Kidney (tissue), 22 donors: ENCODE results near the gene CEP164. TPM values are rescaled to one million over a fixed set of nuclear protein-coding genes. Genes with fewer than 3 reads are reported as not detected.
A peak's percentile ranks its signal among the peaks of the same experiment; 100 is the strongest.

Experiments used
- DNase-seq, 5 donors: peaks; one replicate each; pipeline ENCODE4 v3.0.0-alpha.2; 2013 to 2020
- FAIRE-seq: peaks from 2 replicates; lab custom pipeline; 2012; peaks lifted over from hg19 to GRCh38; lab: Jason Lieb, UNC
- H3K27ac ChIP-seq, 2 donors: one replicate each; pipeline ENCODE4 v1.7.0; 2013; ENCODE audit warnings: low read depth in 2 of 2, low read length in 2 of 2, inconsistent platforms in 1 of 2
- H3K27me3 ChIP-seq: one replicate; pipeline ENCODE4 v1.7.1; 2013; ENCODE audit warnings: low read length, inconsistent platforms; ENCODE audit not compliant: control insufficient read depth, insufficient read depth
- H3K36me3 ChIP-seq, 3 donors: one replicate each; pipeline versions ENCODE4 v1.7.0 to v1.7.1; 2013; ENCODE audit warnings: low read length in 3 of 3, control low read depth in 1 of 3, inconsistent platforms in 1 of 3; ENCODE audit not compliant: insufficient read depth in 3 of 3, control insufficient read depth in 2 of 3
- H3K4me1 ChIP-seq, 3 donors: one replicate each; pipeline versions ENCODE4 v1.7.0 to v1.7.1; 2013; ENCODE audit warnings: low read length in 3 of 3, inconsistent platforms in 1 of 3, low read depth in 1 of 3; ENCODE audit not compliant: control insufficient read depth in 2 of 3, insufficient read depth in 2 of 3
- H3K4me3 ChIP-seq, 3 donors: one replicate each; pipeline versions ENCODE4 v1.7.0 to v1.8.1; 2013; ENCODE audit warnings: low read length in 3 of 3, control low read depth in 1 of 3, inconsistent platforms in 1 of 3
- H3K9ac ChIP-seq, 3 donors: one replicate each; pipeline versions ENCODE4 v1.7.0 to v1.7.1; 2013; ENCODE audit warnings: low read length in 3 of 3, control low read depth in 1 of 3, inconsistent platforms in 1 of 3
- H3K9me3 ChIP-seq, 3 donors: one replicate each; pipeline versions ENCODE4 v1.7.0 to v1.7.1; 2013; ENCODE audit warnings: low read length in 3 of 3, control low read depth in 1 of 3, inconsistent platforms in 1 of 3; ENCODE audit not compliant: control insufficient read depth in 2 of 3, insufficient read depth in 1 of 3
- CTCF ChIP-seq: IDR thresholded peaks from 3 replicates; pipeline ENCODE4 v1.5.1; 2012; ENCODE audit warnings: mild to moderate bottlenecking, moderate library complexity, borderline replicate concordance; ENCODE audit not compliant: insufficient read depth; ENCODE audit errors: extremely low read depth
- intact Hi-C: fragments of 100-400 bp; cut with DNase I; formaldehyde crosslinking; loops from one replicate; pipeline ENCODE4 v1.11.1; 2022
- long read RNA-seq, 10 donors: library from polyadenylated mRNA in 1 of 10; unstranded in 1 of 10; transcript quantifications; one replicate each; pipeline ENCODE4 v2.0.0 and lab custom pipeline, GENCODE V29; 2021 to 2026
- polyA plus RNA-seq: library from polyadenylated mRNA; stranded (reverse); fragments of 350-450 nt; fragmentation: Illumina TruSeq; extraction: RNeasy Lipid Tissue Mini Kit (QIAGEN cat#74804); gene quantifications from one replicate; pipeline ENCODE4 v1.2.3, GENCODE V29; 2014; ENCODE audit warnings: low read depth, low replicate concordance; ENCODE audit not compliant: insufficient read depth
- total RNA-seq: library from RNA; stranded (reverse); fragmentation: NEBNext Ultra II Directional; extraction: Animal tissue kit (Norgen Biotek cat#: 25700); gene quantifications from one replicate; pipeline ENCODE4 v1.2.1, GENCODE V29; 2021
- donor health status: control.
- donor health status: control.
- donor health status: control.
- donor health status: control.
- donor health status: control.
- donor health status: DM: yes; HTN: yes; CAD: no.
- donor health status: Normal renal cell carcinoma (clear cell type).

CEP164 gene
- total RNA-seq = 30.7 TPM
- 7.9 TPM for polyA plus RNA-seq
- long read RNA-seq, donor 1, partial matches to known transcripts = 0 of 7 reads
- long read RNA-seq, donor 1, other reads (novel, unspliced or antisense) = 0 of 7 reads
- long read RNA-seq, donor 2, partial matches to known transcripts = 0 of 8 reads
- long read RNA-seq, donor 2, other reads (novel, unspliced or antisense) = 0 of 8 reads
- long read RNA-seq, donor 3, transcript CEP164-204 (5 exons, 585 nt) = major isoform, 7 of 12 reads
- long read RNA-seq, donor 3, partial matches to known transcripts = 0 of 12 reads
- long read RNA-seq, donor 3, other reads (novel, unspliced or antisense) = 0 of 12 reads
- long read RNA-seq, donor 4, partial matches to known transcripts = 0 of 5 reads
- long read RNA-seq, donor 4, other reads (novel, unspliced or antisense) = 0 of 5 reads
- long read RNA-seq, donor 5 = 0 reads
- long read RNA-seq, donor 6, partial matches to known transcripts = 0 of 2 reads
- long read RNA-seq, donor 6, other reads (novel, unspliced or antisense) = 0 of 2 reads
- long read RNA-seq, donor 7, partial matches to known transcripts = 5 of 26 reads
- long read RNA-seq, donor 7, other reads (novel, unspliced or antisense) = 10 of 26 reads
- long read RNA-seq, donor 8, partial matches to known transcripts = 10 of 15 reads
- long read RNA-seq, donor 8, other reads (novel, unspliced or antisense) = 0 of 15 reads
- long read RNA-seq, donor 9, partial matches to known transcripts = 0 of 1 reads
- long read RNA-seq, donor 9, other reads (novel, unspliced or antisense) = 0 of 1 reads
- long read RNA-seq, donor 10, partial matches to known transcripts = 0 of 7 reads
- long read RNA-seq, donor 10, other reads (novel, unspliced or antisense) = 0 of 7 reads

- peak within 1 kb of the TSS; percentile 79 to 94 for H3K27ac ChIP-seq
- H3K4me3 ChIP-seq = peak within 1 kb of the TSS; percentile 84 to 85 (median 85)
- H3K36me3 ChIP-seq = no peaks in the 10 kb centered on the region
- H3K4me1 ChIP-seq = peaks cover 3 to 11% (median 6%) of the 10 kb centered on the region in 3 donors
- intact Hi-C loops = no loop called here
- H3K27me3 ChIP-seq = no peaks in the 10 kb centered on the region
- H3K9ac ChIP-seq = peak within 1 kb of the TSS; percentile 82 to 83 (median 82)
- TF ChIP-seq CTCF = no peak
- DNase-seq (peak; percentile 96 to 98 (median 97)), FAIRE-seq (peak; percentile 91)
- no peaks in the 10 kb centered on the region for H3K9me3 ChIP-seq
These were observed at the start of gene CEP164 for GRCh38 chr11:117327567-117328374. CEP164 (plus strand) TSS chr11:117327854; CDS start chr11:117338587, 10,733 bp downstream.

GRCh38 chr11:117278347-117278746 lies 49.3 kb upstream of the CEP164 start:
- peaks cover 0 to 24% (median 12%) of the 10 kb centered on the region in 3 donors for H3K36me3 ChIP-seq
- no peak overlapping the region for H3K9ac ChIP-seq
- no peak for FAIRE-seq
- H3K4me3 ChIP-seq = no peak overlapping the region
- H3K27ac ChIP-seq = no peak overlapping the region
- H3K27me3 ChIP-seq = no peaks in the 10 kb centered on the region
- DNase-seq = no peak
- no peak for TF ChIP-seq CTCF
- intact Hi-C loops = no loop called here
- H3K9me3 ChIP-seq = no peaks in the 10 kb centered on the region
- H3K4me1 ChIP-seq = no peaks in the 10 kb centered on the region

GRCh38 chr11:117279711-117280376 lies 47.8 kb upstream of the CEP164 start:
- Histone ChIP-seq H3K27ac (no peak overlapping the region), H3K27me3 (no peaks in the 10 kb centered on the region), H3K36me3 (peaks cover 0 to 30% (median 16%) of the 10 kb centered on the region in 3 donors), H3K4me3 (no peak overlapping the region), H3K9ac (no peak overlapping the region), H3K4me1 (no peaks in the 10 kb centered on the region), H3K9me3 (no peaks in the 10 kb centered on the region)
- DNase-seq (no peak), FAIRE-seq (no peak)
- no peak for TF ChIP-seq CTCF
- intact Hi-C loops = no loop called here
